ENCODE results near the gene MAP2K2.
A peak's percentile ranks its signal among the peaks of the same experiment; 100 is the strongest.

MAP2K2 gene

DNA sequence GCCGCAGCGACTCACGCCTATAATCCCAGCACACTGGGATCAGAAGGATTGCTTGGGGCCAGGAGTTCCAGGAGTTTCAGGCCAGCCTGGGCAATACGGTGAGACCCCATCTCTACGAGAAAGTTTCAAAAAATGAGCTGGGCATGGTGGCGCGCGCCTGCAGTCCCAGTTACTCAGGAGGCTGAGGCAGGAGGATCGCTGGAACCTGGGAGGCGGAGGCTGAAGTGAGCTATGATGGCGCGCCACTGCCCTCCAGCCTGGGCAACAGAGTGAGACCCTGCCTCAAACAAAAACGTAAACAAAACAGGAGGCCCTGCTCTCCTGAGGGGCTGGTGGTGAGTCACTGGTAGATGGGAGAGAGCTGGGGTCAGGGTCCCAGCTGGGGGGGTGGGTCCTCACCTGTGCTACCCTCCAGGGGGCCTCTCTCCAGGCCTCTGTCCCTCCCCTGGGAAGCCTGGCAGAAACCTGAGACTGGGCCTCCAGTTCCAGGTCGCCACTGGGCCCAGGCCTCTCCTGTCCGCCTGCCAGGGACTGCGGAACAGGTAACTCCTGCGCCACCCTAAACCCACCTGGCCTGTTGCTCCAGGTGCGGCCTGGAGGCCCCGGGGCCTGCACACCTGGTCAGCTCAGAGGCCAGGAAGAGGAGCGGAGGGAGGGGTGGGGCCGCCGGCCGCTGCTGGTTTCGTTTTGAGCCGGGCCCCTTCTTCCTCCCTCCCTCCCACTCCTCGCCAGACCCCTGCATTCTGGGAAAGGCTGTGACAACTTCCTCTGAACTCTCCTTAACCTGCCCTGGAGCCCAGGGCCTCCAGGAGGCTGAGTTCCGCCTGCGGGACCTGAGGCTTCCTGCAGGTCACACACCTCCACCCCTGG is 40.0 kb downstream of the MAP2K2 start:
- TF ChIP-seq RAD21 (IDR thresholded peaks at IDR 0.05; ENCODE audit: low read depth) (peak; percentile 10; the same call in 1 of the 2 replicates), EP300 (IDR thresholded peaks at IDR 0.05; ENCODE audit: borderline replicate concordance) (peak; percentile 34; the same call in 1 of the 2 replicates), NFIC (IDR thresholded peaks at IDR 0.05) (peak; percentile 52), YY1 (IDR thresholded peaks at IDR 0.05; ENCODE audit: low read depth) (0 out of 2 replicates have a peak, but pooled peaks have one; percentile 16), TCF12 (IDR thresholded peaks at IDR 0.05; ENCODE audit: low read depth) (peak; percentile 90), CREB1 (IDR thresholded peaks at IDR 0.05; ENCODE audit: low read depth) (no peak), CEBPB (IDR thresholded peaks at IDR 0.05) (no peak), ZBTB7A (IDR thresholded peaks at IDR 0.05; ENCODE audit: low read depth) (peak; percentile 68; the same call in 1 of the 2 replicates)
- TF ChIP-seq, protein P1, sequence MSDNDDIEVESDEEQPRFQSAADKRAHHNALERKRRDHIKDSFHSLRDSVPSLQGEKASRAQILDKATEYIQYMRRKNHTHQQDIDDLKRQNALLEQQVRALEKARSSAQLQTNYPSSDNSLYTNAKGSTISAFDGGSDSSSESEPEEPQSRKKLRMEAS (IDR thresholded peaks at IDR 0.05): peak; percentile 67; the same call in 1 of the 2 replicates
- TF ChIP-seq, protein P2, sequence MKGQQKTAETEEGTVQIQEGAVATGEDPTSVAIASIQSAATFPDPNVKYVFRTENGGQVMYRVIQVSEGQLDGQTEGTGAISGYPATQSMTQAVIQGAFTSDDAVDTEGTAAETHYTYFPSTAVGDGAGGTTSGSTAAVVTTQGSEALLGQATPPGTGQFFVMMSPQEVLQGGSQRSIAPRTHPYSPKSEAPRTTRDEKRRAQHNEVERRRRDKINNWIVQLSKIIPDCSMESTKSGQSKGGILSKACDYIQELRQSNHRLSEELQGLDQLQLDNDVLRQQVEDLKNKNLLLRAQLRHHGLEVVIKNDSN (IDR thresholded peaks at IDR 0.05): peak; percentile 69; the same call in 1 of the 2 replicates

DNA sequence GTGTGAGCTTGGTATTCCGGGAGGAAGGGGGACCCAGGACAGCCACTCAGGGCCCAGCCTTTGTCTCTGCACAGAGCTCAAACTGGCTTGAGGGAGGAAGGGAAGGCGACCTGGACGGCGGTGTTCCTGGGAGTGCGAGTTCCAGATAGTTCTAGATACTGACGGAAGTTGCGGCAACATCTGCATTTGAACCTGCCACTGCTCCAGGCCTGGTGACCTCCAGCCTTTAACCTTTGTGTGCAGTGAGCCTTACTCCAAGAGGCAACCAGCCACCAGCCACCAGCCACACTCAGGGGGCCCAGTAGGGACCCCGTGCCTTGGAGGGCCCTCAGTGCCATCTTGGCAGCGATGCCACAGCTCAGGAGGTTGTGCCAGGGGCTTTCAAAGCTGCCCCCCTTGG is 41.8 kb downstream of the MAP2K2 start:
- TF ChIP-seq NFIC (IDR thresholded peaks at IDR 0.05) (no peak), TCF12 (IDR thresholded peaks at IDR 0.05; ENCODE audit: low read depth) (no peak), EGR1 (IDR thresholded peaks at IDR 0.05) (no peak), CREB1 (IDR thresholded peaks at IDR 0.05; ENCODE audit: low read depth) (no peak), TAF1 (IDR thresholded peaks at IDR 0.05; ENCODE audit: low read depth) (no peak)

DNA sequence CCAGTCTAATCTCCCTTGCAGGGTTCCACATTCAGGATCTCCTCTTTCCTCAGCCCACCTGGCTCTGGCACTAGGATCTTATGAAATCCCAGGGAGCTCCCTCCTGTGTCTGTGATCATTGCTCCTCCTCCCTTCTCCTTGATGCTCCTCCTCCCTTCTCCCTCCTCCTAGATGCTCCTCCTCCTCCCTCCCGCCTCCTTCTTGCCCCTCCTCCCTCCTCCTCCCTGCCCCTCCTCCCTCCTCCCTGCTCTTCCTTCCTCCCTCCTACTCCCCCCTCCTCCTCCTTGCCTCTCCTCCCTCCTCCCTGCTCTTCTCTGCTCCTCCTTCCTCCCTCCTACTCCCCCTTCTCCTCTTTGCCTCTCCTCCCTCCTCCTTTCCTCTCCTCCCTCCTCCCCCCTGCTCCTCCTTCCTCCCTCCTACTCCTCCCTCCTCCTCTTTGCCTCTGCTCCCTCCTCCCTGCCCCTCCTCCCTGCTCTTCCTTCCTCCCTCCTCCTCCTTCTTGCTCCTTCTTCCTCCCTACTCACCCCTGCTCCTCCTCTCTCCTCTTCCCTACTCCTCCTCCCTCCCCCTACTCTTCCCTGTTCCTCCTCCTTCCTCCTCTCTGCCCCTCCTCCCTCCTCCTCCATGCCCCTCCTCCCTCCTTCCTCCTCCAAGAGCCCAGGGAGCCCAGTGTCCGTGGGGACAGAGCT is 42.3 kb downstream of the MAP2K2 start:
- TF ChIP-seq CREB1 (IDR thresholded peaks at IDR 0.05; ENCODE audit: low read depth) (no peak), RAD21 (IDR thresholded peaks at IDR 0.05; ENCODE audit: low read depth) (no peak), EP300 (IDR thresholded peaks at IDR 0.05; ENCODE audit: borderline replicate concordance) (no peak), ZBTB7A (IDR thresholded peaks at IDR 0.05; ENCODE audit: low read depth) (no peak), EGR1 (IDR thresholded peaks at IDR 0.05) (no peak), TAF1 (IDR thresholded peaks at IDR 0.05; ENCODE audit: low read depth) (no peak), YY1 (IDR thresholded peaks at IDR 0.05; ENCODE audit: low read depth) (no peak), CEBPB (IDR thresholded peaks at IDR 0.05) (no peak)
- TF ChIP-seq, protein P1 (IDR thresholded peaks at IDR 0.05): no peak
- TF ChIP-seq, protein P2 (IDR thresholded peaks at IDR 0.05): no peak

DNA sequence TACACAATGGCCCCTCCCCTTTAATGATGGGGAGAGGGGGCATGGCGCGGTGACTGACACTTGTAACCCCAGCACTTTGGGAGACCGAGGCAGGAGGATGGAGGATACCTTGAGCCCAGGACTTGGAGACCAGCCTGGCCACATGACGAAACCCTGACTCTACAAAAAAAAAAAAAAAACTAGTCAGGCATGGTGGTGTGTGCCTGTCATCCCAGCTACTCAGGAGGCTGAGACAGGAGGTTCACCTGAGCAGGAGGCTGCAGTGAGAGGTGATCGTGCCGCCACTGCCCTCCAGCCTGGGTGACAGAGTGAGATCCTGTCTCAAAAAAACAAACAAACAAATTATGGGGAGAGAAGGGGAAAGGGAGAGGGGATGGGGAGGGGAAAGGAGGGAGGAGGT is 43.4 kb downstream of the MAP2K2 start:
- no peak for TF ChIP-seq EGR1 (IDR thresholded peaks at IDR 0.05)
- TF ChIP-seq YY1 (IDR thresholded peaks at IDR 0.05; ENCODE audit: low read depth): no peak
- TF ChIP-seq, protein P3, sequence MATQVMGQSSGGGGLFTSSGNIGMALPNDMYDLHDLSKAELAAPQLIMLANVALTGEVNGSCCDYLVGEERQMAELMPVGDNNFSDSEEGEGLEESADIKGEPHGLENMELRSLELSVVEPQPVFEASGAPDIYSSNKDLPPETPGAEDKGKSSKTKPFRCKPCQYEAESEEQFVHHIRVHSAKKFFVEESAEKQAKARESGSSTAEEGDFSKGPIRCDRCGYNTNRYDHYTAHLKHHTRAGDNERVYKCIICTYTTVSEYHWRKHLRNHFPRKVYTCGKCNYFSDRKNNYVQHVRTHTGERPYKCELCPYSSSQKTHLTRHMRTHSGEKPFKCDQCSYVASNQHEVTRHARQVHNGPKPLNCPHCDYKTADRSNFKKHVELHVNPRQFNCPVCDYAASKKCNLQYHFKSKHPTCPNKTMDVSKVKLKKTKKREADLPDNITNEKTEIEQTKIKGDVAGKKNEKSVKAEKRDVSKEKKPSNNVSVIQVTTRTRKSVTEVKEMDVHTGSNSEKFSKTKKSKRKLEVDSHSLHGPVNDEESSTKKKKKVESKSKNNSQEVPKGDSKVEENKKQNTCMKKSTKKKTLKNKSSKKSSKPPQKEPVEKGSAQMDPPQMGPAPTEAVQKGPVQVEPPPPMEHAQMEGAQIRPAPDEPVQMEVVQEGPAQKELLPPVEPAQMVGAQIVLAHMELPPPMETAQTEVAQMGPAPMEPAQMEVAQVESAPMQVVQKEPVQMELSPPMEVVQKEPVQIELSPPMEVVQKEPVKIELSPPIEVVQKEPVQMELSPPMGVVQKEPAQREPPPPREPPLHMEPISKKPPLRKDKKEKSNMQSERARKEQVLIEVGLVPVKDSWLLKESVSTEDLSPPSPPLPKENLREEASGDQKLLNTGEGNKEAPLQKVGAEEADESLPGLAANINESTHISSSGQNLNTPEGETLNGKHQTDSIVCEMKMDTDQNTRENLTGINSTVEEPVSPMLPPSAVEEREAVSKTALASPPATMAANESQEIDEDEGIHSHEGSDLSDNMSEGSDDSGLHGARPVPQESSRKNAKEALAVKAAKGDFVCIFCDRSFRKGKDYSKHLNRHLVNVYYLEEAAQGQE (IDR thresholded peaks at IDR 0.05; ENCODE audit: low read depth): no peak
- no peak for TF ChIP-seq TCF12 (IDR thresholded peaks at IDR 0.05; ENCODE audit: low read depth)
- no peak for TF ChIP-seq EP300 (IDR thresholded peaks at IDR 0.05; ENCODE audit: borderline replicate concordance)
- no peak for TF ChIP-seq TEAD4 (IDR thresholded peaks at IDR 0.05)
- TF ChIP-seq CREB1 (IDR thresholded peaks at IDR 0.05; ENCODE audit: low read depth): no peak
- TF ChIP-seq FOXM1 (IDR thresholded peaks at IDR 0.05; ENCODE audit: borderline replicate concordance, low read depth): no peak
- TF ChIP-seq, protein P1 (IDR thresholded peaks at IDR 0.05): no peak

DNA sequence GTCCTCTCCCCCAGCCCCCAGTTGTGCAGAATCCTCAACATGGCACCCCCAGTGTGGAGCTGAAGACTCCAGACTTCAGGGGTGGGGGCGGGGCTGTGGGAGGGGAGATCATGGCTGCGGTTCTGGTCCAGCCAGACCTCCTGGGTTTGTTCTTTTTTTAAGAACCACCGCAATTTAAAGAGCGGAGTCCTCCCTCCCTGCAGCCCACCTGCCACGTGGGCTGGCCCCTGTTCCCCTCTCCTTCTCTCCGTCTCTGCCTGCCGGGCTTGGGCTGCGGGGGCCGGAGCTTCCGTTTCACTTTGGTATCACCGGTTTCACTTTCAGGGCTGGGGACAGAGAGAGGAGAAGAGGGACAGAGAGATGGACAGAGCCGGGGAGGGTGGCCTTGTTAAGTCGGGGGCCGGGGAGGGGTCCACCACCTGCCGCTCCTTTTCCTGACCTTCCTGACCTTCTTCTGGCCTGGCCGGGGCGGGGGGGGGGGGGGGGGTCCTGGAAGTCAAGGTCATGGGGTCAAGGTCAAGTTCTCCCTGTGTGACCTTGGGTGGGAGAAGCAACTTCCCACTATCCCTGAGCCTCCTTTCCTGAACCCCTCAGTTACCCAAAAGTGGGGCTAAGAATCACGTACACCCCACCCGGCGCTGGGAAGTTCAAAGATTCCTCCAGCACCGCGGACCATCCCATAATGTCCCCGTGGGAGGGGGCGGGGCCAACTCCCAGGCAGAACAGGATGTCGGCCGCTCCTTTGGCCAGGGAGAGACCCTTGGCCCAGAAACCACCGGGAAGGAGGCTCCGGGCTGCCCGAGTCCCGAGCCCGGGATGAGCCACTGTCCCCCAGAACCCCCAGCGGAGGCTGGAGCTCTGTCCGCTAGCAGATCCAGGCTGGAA is 45.9 kb downstream of the MAP2K2 start:
- TF ChIP-seq EP300 (IDR thresholded peaks at IDR 0.05; ENCODE audit: borderline replicate concordance) (no peak), TEAD4 (IDR thresholded peaks at IDR 0.05) (no peak), RAD21 (IDR thresholded peaks at IDR 0.05; ENCODE audit: low read depth) (no peak), TCF12 (IDR thresholded peaks at IDR 0.05; ENCODE audit: low read depth) (no peak), ZBTB7A (IDR thresholded peaks at IDR 0.05; ENCODE audit: low read depth) (no peak), YY1 (IDR thresholded peaks at IDR 0.05; ENCODE audit: low read depth) (no peak), EGR1 (IDR thresholded peaks at IDR 0.05) (no peak), TAF1 (IDR thresholded peaks at IDR 0.05; ENCODE audit: low read depth) (no peak), FOXM1 (IDR thresholded peaks at IDR 0.05; ENCODE audit: borderline replicate concordance, low read depth) (no peak), NFIC (IDR thresholded peaks at IDR 0.05) (no peak), CREB1 (IDR thresholded peaks at IDR 0.05; ENCODE audit: low read depth) (no peak), CEBPB (IDR thresholded peaks at IDR 0.05) (no peak)
- TF ChIP-seq, protein P2 (IDR thresholded peaks at IDR 0.05): no peak
- TF ChIP-seq, protein P1 (IDR thresholded peaks at IDR 0.05): no peak
- TF ChIP-seq, protein P3 (IDR thresholded peaks at IDR 0.05; ENCODE audit: low read depth): no peak

Measured in Ishikawa (cell line).